HL-60 (cell line): Measurements from ENCODE around the gene VARS1.

Source experiments
- CTCF ChIP-seq: IDR thresholded peaks from one replicate; pipeline ENCODE4 v1.5.1; 2011; ENCODE audit warnings: low read length, control low read depth, inconsistent platforms; ENCODE audit not compliant: insufficient read depth
- GABPA ChIP-seq: IDR thresholded peaks from 2 replicates; pipeline ENCODE4 v1.6.1; 2012; ENCODE audit warnings: low read depth
- POLR2AphosphoS5 ChIP-seq: IDR thresholded peaks from 2 replicates; pipeline ENCODE4 v1.6.1; 2012; ENCODE audit warnings: low read depth
- REST ChIP-seq: IDR thresholded peaks from 2 replicates; pipeline ENCODE4 v1.6.1; 2012; ENCODE audit warnings: low read depth; ENCODE audit not compliant: insufficient replicate concordance

- TF ChIP-seq CTCF (no peak), POLR2AphosphoS5 (no peak), REST (no peak), GABPA (no peak)
These were observed 19.0 kb downstream of the VARS1 start for GRCh38 chr6:31776485-31776988.
